Activated naive CD4-positive, alpha-beta T cell treated with anti-CD3 and anti-CD28 coated beads, Interleukin-2, amount 10 ng/mL, durations not matched to agents 7 days and 5 days (primary cell): Measurements from ENCODE around the gene CDCA7L.
A peak's percentile ranks its signal among the peaks of the same experiment; 100 is the strongest.
"Not testable (repeated sequence)": the region's sequence is repeated elsewhere in the genome, so short reads cannot be mapped to it uniquely, and the experiment has no call there.

Experiments
- CTCF ChIA-PET: fragments of 350-600 bp; sonication (Branson Sonifier 250); formaldehyde crosslinking; loops from one replicate; lab custom pipeline; 2021; ENCODE audit warnings: antibody characterized with exemption; lab: Charles Lee
- DNase-seq: peaks from one replicate; pipeline ENCODE4 v3.0.0-alpha.2; 2020
- H3K27ac Mint-ChIP-seq: one replicate; pipeline ENCODE4 v1.8.0; 2021; ENCODE audit warnings: mild to moderate bottlenecking, moderate library complexity, mixed read lengths
- H3K27me3 Mint-ChIP-seq: one replicate; pipeline ENCODE4 v1.8.0; 2021; ENCODE audit warnings: mild to moderate bottlenecking, mixed read lengths
- H3K36me3 Mint-ChIP-seq: one replicate; pipeline ENCODE4 v1.8.0; 2021; ENCODE audit warnings: mixed read lengths
- H3K4me1 Mint-ChIP-seq: one replicate; pipeline ENCODE4 v1.8.0; 2021; ENCODE audit warnings: mixed read lengths
- H3K4me3 Mint-ChIP-seq: one replicate; pipeline ENCODE4 v1.8.0; 2021; ENCODE audit warnings: mild to moderate bottlenecking, moderate library complexity, mixed read lengths
- H3K9me3 Mint-ChIP-seq: one replicate; pipeline ENCODE4 v1.8.0; 2021; ENCODE audit warnings: mixed read lengths

Gene CDCA7L

DNA sequence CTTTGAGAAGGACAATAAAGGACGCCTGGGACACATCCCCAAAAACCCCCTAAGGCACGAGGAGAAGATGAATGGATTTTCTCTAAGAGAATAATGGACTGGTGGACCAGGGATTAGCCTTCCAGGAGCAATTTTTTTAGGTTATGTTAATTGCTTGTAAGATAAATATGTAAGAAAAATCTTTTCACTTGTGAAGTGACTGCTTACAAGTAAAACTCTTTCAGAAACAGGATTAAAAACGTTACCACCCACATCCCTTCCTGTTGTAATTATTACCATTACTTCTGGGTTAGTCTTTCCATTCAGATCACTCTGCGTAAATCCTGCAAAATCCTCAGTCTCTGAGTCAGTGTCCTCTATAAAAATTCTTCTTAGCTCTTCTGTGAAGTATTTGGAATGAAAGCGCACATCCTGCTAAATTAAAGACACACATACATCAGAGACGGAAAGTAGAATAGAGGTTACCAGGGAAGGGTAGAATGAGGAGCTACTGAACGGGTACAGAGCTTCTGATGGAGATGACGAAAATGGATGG is 34.3 kb downstream of the CDCA7L start:
- Mint-ChIP-seq H3K27ac (no peak overlapping the region), H3K4me3 (no peak overlapping the region), H3K4me1 (no peaks in the 10 kb centered on the region), H3K9me3 (no peaks in the 10 kb centered on the region), H3K27me3 (no peaks in the 10 kb centered on the region), H3K36me3 (peaks cover 47% of the 10 kb centered on the region)
- DNase-seq = no peak
- CTCF ChIA-PET = no interaction called here

DNA sequence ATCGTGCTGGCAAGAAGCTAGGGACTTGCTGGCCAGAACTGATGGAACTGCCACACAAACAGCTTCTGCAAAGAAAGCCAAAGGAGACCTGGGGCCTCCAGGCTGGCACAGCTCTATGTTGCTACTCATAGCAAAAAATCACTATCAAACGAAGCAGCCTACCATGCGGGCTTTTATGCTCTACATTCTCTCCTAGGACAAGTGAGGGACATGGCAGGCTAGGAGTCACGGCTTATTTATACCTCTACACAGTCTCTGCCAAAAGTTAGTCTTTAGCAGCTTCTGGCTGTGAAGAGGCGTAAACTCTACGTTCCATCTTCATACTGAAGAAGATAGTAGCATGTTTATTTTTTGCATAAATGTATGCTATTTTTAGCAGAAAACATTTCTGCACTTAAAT is 35.4 kb downstream of the CDCA7L start:
- H3K27ac Mint-ChIP-seq = no peak overlapping the region
- no peak overlapping the region for H3K4me3 Mint-ChIP-seq
- H3K4me1 Mint-ChIP-seq = no peaks in the 10 kb centered on the region
- no peaks in the 10 kb centered on the region for H3K9me3 Mint-ChIP-seq
- CTCF ChIA-PET = interaction anchor here (0.8 kb wide), 1 partner anchor 15 kb away, joined by 3 read pairs; no protein-coding TSS in a partner anchor
- no peaks in the 10 kb centered on the region for H3K27me3 Mint-ChIP-seq
- peaks cover 49% of the 10 kb centered on the region for H3K36me3 Mint-ChIP-seq
- DNase-seq = no peak

DNA sequence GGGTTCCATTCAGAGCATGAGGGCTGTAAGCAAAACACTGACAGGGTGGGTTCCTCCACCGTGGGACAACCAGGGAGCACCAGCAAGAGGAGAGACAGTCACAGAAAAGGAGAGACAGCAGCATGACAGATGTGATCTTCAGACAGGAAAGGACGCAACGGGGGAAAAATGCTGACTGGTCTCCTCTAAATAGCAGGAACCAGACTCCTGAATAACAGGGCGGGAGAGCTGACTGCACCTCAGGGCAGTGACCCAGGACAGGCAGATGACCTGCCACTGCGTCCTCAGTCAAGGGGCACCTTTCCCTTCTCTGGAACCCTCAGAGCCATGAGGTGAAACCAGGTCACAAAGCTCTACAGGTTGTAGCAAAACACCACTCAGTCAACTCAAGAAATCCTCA is 37.0 kb downstream of the CDCA7L start:
- H3K36me3 Mint-ChIP-seq = peaks cover 50% of the 10 kb centered on the region
- no peak overlapping the region for H3K27ac Mint-ChIP-seq
- CTCF ChIA-PET = no interaction called here
- DNase-seq = no peak
- no peaks in the 10 kb centered on the region for H3K27me3 Mint-ChIP-seq
- no peak overlapping the region for H3K4me3 Mint-ChIP-seq
- no peaks in the 10 kb centered on the region for H3K9me3 Mint-ChIP-seq
- no peaks in the 10 kb centered on the region for H3K4me1 Mint-ChIP-seq

DNA sequence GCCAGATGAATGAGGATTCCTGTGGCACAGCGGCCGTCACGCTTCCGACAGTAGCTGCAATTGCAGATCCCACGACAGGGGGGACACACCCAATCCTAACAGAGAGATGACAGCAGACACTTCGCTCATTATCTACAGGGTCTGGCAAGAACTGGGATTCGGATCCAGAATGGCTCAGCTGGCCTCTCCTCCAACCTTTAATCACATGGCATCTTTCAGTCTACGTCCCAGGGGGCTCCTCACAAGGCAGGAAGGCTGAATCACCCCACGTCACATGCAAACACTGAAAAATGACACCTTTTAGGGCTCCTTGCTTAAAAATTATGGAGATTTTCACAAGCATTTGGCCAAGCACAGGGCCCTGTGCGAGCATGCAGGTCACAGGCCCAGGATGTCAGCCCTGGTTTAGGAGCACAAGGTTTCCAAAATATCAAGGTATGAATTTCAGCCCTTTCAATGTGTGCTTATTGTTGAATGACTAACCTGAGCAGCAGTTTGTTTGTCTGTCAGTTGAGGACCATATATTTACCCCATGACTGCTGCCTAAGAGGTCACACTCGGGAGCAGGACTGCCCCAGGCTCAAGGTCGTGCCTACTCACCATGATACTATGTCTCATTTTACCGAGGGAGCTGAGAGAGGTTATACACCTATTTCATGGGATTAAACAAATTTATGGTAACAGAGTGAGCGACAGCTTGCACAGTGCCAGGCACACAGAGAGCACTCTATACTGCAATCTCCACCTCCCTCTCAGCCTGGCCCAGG is 42.5 kb downstream of the CDCA7L start:
- H3K9me3 Mint-ChIP-seq = peaks cover 2% of the 10 kb centered on the region
- H3K27me3 Mint-ChIP-seq = no peaks in the 10 kb centered on the region
- CTCF ChIA-PET = interaction anchor here (1.6 kb wide), 1 partner anchor 42 kb away, joined by 3 read pairs; the partner anchor contains the start of gene CDCA7L
- H3K36me3 Mint-ChIP-seq = peaks cover 77% of the 10 kb centered on the region
- H3K4me3 Mint-ChIP-seq = no peak overlapping the region
- H3K4me1 Mint-ChIP-seq = peaks cover 11% of the 10 kb centered on the region
- H3K27ac Mint-ChIP-seq = peak overlapping the region; percentile 16
- DNase-seq = no peak

DNA sequence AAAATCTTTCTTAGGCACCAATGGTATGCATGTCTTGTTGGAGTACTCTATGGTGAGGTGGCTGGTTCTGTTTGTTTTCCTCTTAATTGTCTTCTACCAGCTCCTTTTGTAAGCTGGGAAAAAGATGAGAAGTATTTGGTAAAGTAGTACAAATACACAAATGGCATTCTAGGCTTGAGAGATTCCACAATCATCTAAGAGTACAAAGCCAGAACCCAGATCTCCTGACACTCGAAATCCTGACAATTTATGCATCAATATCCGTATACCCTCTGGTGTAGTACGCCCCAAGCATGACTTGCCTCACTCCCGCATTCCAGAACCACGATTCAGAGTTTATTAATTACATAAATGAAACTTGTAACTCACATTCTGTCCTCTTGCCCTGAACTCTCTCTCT is 43.5 kb downstream of the CDCA7L start:
- peaks cover 21% of the 10 kb centered on the region for H3K4me1 Mint-ChIP-seq
- CTCF ChIA-PET = no interaction called here
- peaks cover 6% of the 10 kb centered on the region for H3K9me3 Mint-ChIP-seq
- H3K27ac Mint-ChIP-seq = no peak overlapping the region
- no peak overlapping the region for H3K4me3 Mint-ChIP-seq
- H3K27me3 Mint-ChIP-seq = no peaks in the 10 kb centered on the region
- DNase-seq = no peak
- H3K36me3 Mint-ChIP-seq = peaks cover 80% of the 10 kb centered on the region

DNA sequence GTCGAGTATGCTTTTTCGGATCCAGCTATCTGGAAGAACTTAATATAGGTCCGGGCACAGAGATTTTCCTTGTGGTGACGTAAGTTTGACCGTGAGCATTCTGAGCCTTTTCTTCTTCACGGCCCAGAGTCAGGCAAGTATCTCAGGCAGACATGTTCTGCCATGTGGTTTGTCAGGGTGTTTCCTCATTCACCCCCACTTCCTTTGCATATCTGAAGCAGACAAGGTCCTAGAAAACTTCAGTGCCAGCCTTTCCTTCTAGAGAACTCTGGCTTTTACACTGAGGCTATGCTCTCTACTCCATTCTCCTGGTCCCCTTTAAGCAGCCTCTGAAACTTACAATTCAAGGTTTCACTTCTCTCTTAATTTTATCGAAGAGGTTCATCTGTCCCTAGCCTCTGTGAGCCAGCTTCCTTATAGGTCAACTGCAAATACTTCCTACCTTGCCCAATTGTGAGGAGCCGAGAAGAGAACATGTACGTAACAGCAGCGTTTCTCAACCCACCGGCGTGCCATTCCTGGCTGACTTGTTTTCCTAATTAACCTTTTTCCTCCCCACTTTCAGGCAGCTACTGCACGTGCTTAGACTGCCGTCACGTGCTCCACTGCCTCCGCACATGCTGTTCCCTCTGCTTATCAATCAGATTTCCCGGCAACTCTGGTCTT is 47.3 kb downstream of the CDCA7L start:
- Mint-ChIP-seq H3K27me3 (no peaks in the 10 kb centered on the region), H3K27ac (peak overlapping the region; percentile 98), H3K9me3 (peaks cover 6% of the 10 kb centered on the region), H3K36me3 (peaks cover 71% of the 10 kb centered on the region), H3K4me1 (peaks cover 24% of the 10 kb centered on the region), H3K4me3 (peak overlapping the region; percentile 67)
- CTCF ChIA-PET = interaction anchor here (0.7 to 0.8 kb wide), 2 partner anchors 41 to 50 kb away, joined by 3 read pairs; no protein-coding TSS in a partner anchor
- DNase-seq = peak; percentile 45

DNA sequence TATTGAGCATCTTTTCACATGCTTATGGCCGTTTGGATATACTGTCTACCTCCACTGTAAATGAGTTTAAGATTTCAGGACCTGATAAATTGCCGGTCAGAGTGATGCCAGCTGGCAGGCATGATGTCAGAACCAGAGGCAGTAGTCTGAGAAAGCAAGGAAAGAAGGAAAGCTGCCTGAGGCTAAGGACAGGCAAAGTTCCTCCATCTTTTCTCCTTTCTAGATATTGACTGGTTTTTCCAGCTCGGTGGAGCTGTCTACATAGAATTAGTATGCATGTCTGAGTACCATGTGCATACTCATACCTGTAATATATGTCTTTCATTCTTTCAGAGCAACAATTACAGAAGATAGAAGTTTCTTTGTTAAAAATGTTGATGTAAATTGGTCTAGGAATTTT is 52.3 kb downstream of the CDCA7L start:
- Mint-ChIP-seq H3K27ac (peak overlapping the region; percentile 15), H3K36me3 (peaks cover 28% of the 10 kb centered on the region), H3K4me1 (peaks cover 14% of the 10 kb centered on the region), H3K4me3 (no peak overlapping the region), H3K27me3 (no peaks in the 10 kb centered on the region), H3K9me3 (peaks cover 4% of the 10 kb centered on the region)
- CTCF ChIA-PET = interaction anchor here (0.6 kb wide), 1 partner anchor 20 kb away, joined by 3 read pairs; no protein-coding TSS in a partner anchor
- DNase-seq = no peak

DNA sequence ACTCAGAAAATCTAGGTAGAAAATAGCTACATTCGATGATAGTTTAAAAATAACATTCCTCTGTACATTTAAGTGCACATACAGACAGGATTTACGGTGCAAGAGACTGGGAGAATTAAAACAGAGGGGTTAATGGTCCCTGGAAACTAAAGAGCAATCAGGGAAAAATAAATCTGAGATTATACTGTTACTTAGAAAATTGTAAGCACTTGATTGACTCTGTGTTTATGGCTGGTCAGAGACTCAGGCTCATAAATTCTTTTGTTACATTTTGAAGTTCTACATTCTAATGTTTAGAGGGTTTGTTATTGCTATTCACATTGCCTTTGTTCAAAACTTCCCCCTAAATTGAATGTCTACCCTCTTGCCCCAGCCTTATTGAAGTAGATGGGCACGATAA is 54.4 kb downstream of the CDCA7L start:
- Mint-ChIP-seq H3K4me1 (no peaks in the 10 kb centered on the region), H3K4me3 (no peak overlapping the region), H3K27me3 (no peaks in the 10 kb centered on the region), H3K36me3 (peaks cover 15% of the 10 kb centered on the region), H3K27ac (no peak overlapping the region), H3K9me3 (no peaks in the 10 kb centered on the region)
- CTCF ChIA-PET = no interaction called here
- no peak for DNase-seq

- CTCF ChIA-PET = no interaction called here
- H3K4me3 Mint-ChIP-seq = no peak overlapping the region
- DNase-seq = no peak
- no peaks in the 10 kb centered on the region for H3K4me1 Mint-ChIP-seq
- H3K27ac Mint-ChIP-seq = no peak overlapping the region
- no peaks in the 10 kb centered on the region for H3K36me3 Mint-ChIP-seq
- no peaks in the 10 kb centered on the region for H3K9me3 Mint-ChIP-seq
- no peaks in the 10 kb centered on the region for H3K27me3 Mint-ChIP-seq
These were observed 57.9 kb downstream of the CDCA7L start for GRCh38 chr7:21887779-21888178.

DNA sequence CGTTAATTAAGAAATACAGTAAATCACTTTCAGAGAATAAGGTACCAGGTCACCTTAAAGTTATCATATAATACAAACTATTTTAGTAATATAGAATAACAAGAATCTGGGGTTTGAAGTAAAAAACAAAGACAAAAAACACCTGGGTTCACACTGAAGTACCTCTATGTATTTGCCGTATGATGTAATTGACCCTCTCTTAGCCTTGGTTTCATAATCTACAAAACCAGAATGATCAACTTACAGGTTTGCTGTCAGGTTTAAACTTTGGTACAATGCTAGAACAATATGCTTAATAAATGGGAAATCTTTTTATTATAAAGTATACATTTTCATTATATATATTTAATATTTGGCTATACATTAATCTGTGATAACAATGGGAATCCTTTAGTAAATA is 58.3 kb downstream of the CDCA7L start:
- DNase-seq = no peak
- Mint-ChIP-seq H3K27me3 (no peaks in the 10 kb centered on the region), H3K9me3 (no peaks in the 10 kb centered on the region), H3K36me3 (no peaks in the 10 kb centered on the region), H3K27ac (no peak overlapping the region), H3K4me1 (no peaks in the 10 kb centered on the region), H3K4me3 (no peak overlapping the region)
- CTCF ChIA-PET = no interaction called here

- H3K27ac Mint-ChIP-seq = no peak overlapping the region
- DNase-seq = no peak
- H3K4me3 Mint-ChIP-seq = no peak overlapping the region
- H3K9me3 Mint-ChIP-seq = no peaks in the 10 kb centered on the region
- CTCF ChIA-PET = no interaction called here
- no peaks in the 10 kb centered on the region for H3K4me1 Mint-ChIP-seq
- no peaks in the 10 kb centered on the region for H3K36me3 Mint-ChIP-seq
- H3K27me3 Mint-ChIP-seq = no peaks in the 10 kb centered on the region
These were observed 59.3 kb downstream of the CDCA7L start for GRCh38 chr7:21886396-21886795.

DNA sequence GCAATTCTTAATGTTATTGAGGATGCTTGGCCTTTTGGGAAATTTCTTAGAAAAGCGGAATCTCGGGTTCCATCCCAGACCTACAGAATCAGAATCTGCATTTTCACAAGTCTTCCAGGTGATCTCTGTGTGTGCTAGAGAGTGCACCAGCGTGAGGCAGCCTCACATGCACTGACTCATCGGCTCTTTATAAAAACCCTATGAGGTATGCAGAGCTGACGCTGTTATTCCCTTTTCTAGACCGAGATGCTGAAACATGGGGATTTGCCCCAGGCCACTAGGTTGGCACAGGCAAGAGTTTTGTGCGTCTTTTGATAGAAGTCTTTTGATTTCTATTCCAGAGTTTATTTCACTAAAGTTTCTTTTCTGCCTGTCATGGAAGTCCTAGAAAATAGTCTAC is 61.2 kb downstream of the CDCA7L start:
- H3K4me1 Mint-ChIP-seq = no peaks in the 10 kb centered on the region
- no peaks in the 10 kb centered on the region for H3K9me3 Mint-ChIP-seq
- CTCF ChIA-PET = no interaction called here
- no peaks in the 10 kb centered on the region for H3K27me3 Mint-ChIP-seq
- H3K27ac Mint-ChIP-seq = no peak overlapping the region
- no peaks in the 10 kb centered on the region for H3K36me3 Mint-ChIP-seq
- H3K4me3 Mint-ChIP-seq = no peak overlapping the region
- no peak for DNase-seq

DNA sequence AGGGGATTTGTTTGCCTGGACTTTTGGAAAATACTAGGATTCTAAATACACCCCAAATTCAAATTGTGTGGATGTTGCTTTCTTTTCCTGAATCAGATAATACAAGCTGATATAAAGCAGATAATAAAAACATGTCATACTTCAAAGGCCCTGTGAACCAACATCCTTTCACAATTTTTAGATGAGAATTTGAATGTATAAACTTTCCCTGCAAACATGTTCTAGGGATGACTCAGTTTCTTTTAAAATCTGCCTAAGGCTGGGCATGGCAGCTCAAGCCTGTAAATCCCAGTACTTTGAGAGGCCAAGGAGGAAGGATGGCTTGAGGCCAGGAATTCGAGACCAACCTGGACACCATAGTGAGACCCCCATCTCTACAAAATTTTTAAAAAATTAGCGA is 62.2 kb downstream of the CDCA7L start:
- H3K27me3 Mint-ChIP-seq, DNase-seq, CTCF ChIA-PET, H3K36me3 Mint-ChIP-seq, H3K9me3 Mint-ChIP-seq, H3K27ac Mint-ChIP-seq, H3K4me1 Mint-ChIP-seq, H3K4me3 Mint-ChIP-seq: not testable (repeated sequence)

GRCh38 chr7:21883069-21883468 is 62.6 kb downstream of the CDCA7L start:
- Mint-ChIP-seq H3K27ac (no peak overlapping the region), H3K27me3 (no peaks in the 10 kb centered on the region), H3K9me3 (no peaks in the 10 kb centered on the region), H3K4me3 (no peak overlapping the region), H3K36me3 (no peaks in the 10 kb centered on the region), H3K4me1 (no peaks in the 10 kb centered on the region)
- DNase-seq = no peak
- CTCF ChIA-PET = no interaction called here
